Stimulated activated CD4-positive, alpha-beta T cell treated with anti-CD3 and anti-CD28 coated beads, Interleukin-2, amount 100 ng/mL, for 4 hours (primary cell): ENCODE data around the gene AGAP4.
"Not testable (repeated sequence)": the region's sequence is repeated elsewhere in the genome, so short reads cannot be mapped to it uniquely, and the experiment has no call there.

Experiments
- DNase-seq: peaks from one replicate; pipeline ENCODE4 v3.0.0-alpha.2; 2020; ENCODE audit warnings: low read depth

Gene AGAP4

GRCh38 chr10:45847400-45847799 lies at the start of gene AGAP4:
TSS of gene AGAP4 (minus strand) at chr10:45847500. CDS start at chr10:45847347, 153 bp downstream.
- DNase-seq = not testable (repeated sequence)

GRCh38 chr10:45890721-45891120 lies 43.4 kb upstream of the AGAP4 start:
- DNase-seq = not testable (repeated sequence)

- DNase-seq = not testable (repeated sequence)
Observed at GRCh38 chr10:45889539-45890230, 42.4 kb upstream of the AGAP4 start.

GRCh38 chr10:45882880-45883279 lies 35.6 kb upstream of the AGAP4 start:
- not testable (repeated sequence) for DNase-seq

- not testable (repeated sequence) for DNase-seq
Observed at GRCh38 chr10:45865404-45865803, 18.1 kb upstream of the AGAP4 start.

GRCh38 chr10:45864264-45864663 lies 17.0 kb upstream of the AGAP4 start:
- not testable (repeated sequence) for DNase-seq

GRCh38 chr10:45863632-45864031 lies 16.3 kb upstream of the AGAP4 start:
- not testable (repeated sequence) for DNase-seq

GRCh38 chr10:45857931-45858330 lies 10.6 kb upstream of the AGAP4 start:
- DNase-seq = not testable (repeated sequence)

GRCh38 chr10:45848467-45848866 lies 1.2 kb upstream of the AGAP4 start:
- DNase-seq = not testable (repeated sequence)

GRCh38 chr10:45822918-45823317 lies 24.4 kb downstream of the AGAP4 start:
- DNase-seq = not testable (repeated sequence)

- DNase-seq = not testable (repeated sequence)
Observed at GRCh38 chr10:45820107-45820830, 27.0 kb downstream of the AGAP4 start.

GRCh38 chr10:45819552-45819951 lies 27.7 kb downstream of the AGAP4 start:
- DNase-seq = no peak

GRCh38 chr10:45817912-45818311 lies 29.4 kb downstream of the AGAP4 start:
- no peak for DNase-seq

- DNase-seq = no peak
Observed at GRCh38 chr10:45817130-45817859, 30.0 kb downstream of the AGAP4 start.

- not testable (repeated sequence) for DNase-seq
Observed at GRCh38 chr10:45814146-45814545, 33.2 kb downstream of the AGAP4 start.

- DNase-seq = not testable (repeated sequence)
Observed at GRCh38 chr10:45812959-45813358, 34.3 kb downstream of the AGAP4 start.

GRCh38 chr10:45811075-45811474 lies 36.2 kb downstream of the AGAP4 start:
- no peak for DNase-seq

GRCh38 chr10:45809837-45810236 lies 37.5 kb downstream of the AGAP4 start:
- no peak for DNase-seq

- not testable (repeated sequence) for DNase-seq
Observed at GRCh38 chr10:45804996-45805395, 42.3 kb downstream of the AGAP4 start.

- DNase-seq = not testable (repeated sequence)
Observed at GRCh38 chr10:45803060-45804010, 44.0 kb downstream of the AGAP4 start.

GRCh38 chr10:45794761-45795160 lies 52.5 kb downstream of the AGAP4 start:
- DNase-seq = not testable (repeated sequence)
